Heart right ventricle (tissue), 16 donors: Measurements from ENCODE around the gene DAGLA. TPM values are rescaled to one million over a fixed set of nuclear protein-coding genes. Genes with fewer than 3 reads are reported as not detected.
A peak's percentile ranks its signal among the peaks of the same experiment; 100 is the strongest.

Source experiments
- ATAC-seq, 8 donors: fragments of 200-7000 bp; cut with Tn5 transposase; one replicate each; pipeline ENCODE4 v1.9.1; 2020; ENCODE audit warnings: mild to moderate bottlenecking in 8 of 8, moderate library complexity in 8 of 8, moderate number of reproducible peaks in 1 of 8
- DNase-seq, 2 donors: peaks; one replicate each; pipeline ENCODE4 v3.0.0-alpha.2; 2020
- H3K27ac ChIP-seq, 10 donors: fragments of 200-600 bp; sonication (generic) in 2 of 10; one replicate each; pipeline versions ENCODE4 v1.5.0 to v1.8.0; 2020 to 2022; ENCODE audit warnings: mild to moderate bottlenecking in 3 of 10
- H3K27me3 ChIP-seq, 7 donors: fragments of 200-600 bp; one replicate each; pipeline ENCODE4 v1.8.0; 2021 to 2022; ENCODE audit warnings: mild to moderate bottlenecking in 2 of 7
- H3K36me3 ChIP-seq, 9 donors: fragments of 200-600 bp; sonication (generic) in 1 of 9; one replicate each; pipeline versions ENCODE4 v1.5.0 to v1.8.0; 2020 to 2022; ENCODE audit warnings: mild to moderate bottlenecking in 2 of 9
- H3K4me1 ChIP-seq, 9 donors: fragments of 200-600 bp; sonication (generic) in 1 of 9; one replicate each; pipeline versions ENCODE4 v1.5.0 to v1.8.0; 2020 to 2022; ENCODE audit warnings: mild to moderate bottlenecking in 4 of 9
- H3K4me3 ChIP-seq, 10 donors: fragments of 200-600 bp; sonication (generic) in 2 of 10; one replicate each; pipeline versions ENCODE4 v1.5.0 to v1.8.0; 2020 to 2022; ENCODE audit warnings: mild to moderate bottlenecking in 7 of 10, moderate library complexity in 2 of 10
- H3K9me3 ChIP-seq, 11 donors: fragments of 200-600 bp in 10 of 11; sonication (generic) in 2 of 11; one replicate each; pipeline versions ENCODE4 v1.5.0 to v1.8.0; 2013 to 2022; ENCODE audit warnings: mild to moderate bottlenecking in 2 of 11, control low read depth in 1 of 11, moderate library complexity in 1 of 11
- CTCF ChIP-seq, 9 donors: fragments of 200-600 bp; sonication (generic) in 2 of 9; IDR thresholded peaks; one replicate each; pipeline versions ENCODE4 v1.5.0 to v1.8.0; 2021 to 2022; ENCODE audit warnings: antibody characterized with exemption in 9 of 9, mild to moderate bottlenecking in 5 of 9, moderate library complexity in 1 of 9
- WGBS, 2 donors: extraction: QIAGEN DNeasy Blood & Tissue Kit; methylation state at CpG; one replicate each; pipeline ENCODE4 v1.1.7; 2013; ENCODE audit warnings: inconsistent platforms in 1 of 2; 5-methylcytosine and 5-hydroxymethylcytosine counted together
- intact Hi-C, 10 donors: fragments of 100-400 bp; cut with DNase I; formaldehyde crosslinking; loops; one replicate each; pipeline versions ENCODE4 v1.11.1 to v1.14.2; 2022
- long read RNA-seq, 3 donors: library from polyadenylated mRNA; unstranded; transcript quantifications; one replicate each; pipeline ENCODE4 v2.0.0, GENCODE V29; 2020 to 2021
- polyA plus RNA-seq, 2 donors: library from polyadenylated mRNA; stranded (reverse); fragments of 200-250 nt; gene quantifications; one replicate each; pipeline ENCODE4 v1.2.3, GENCODE V29; 2013
- total RNA-seq, 10 donors: library from RNA; stranded (reverse); fragmentation: NEBNext Ultra II Directional in 3 of 10; extraction: Animal tissue kit (Norgen Biotek cat#: 25700) in 3 of 10; gene quantifications; one replicate each; pipeline versions ENCODE4 v1.2.1 to v1.2.4, GENCODE V29; 2021 to 2023
- donor health status: Arrhythmogenic right ventricular cardiomyopathy.
- donor health status: ischemic (EF 13 %, LVEDD 7.1; RV severe dilation, severe dysfunction).
- donor health status: healthy with polysubstance abuse.
- donor health status: DM: no; HTN: yes; CAD: no.
- donor health status: DM: no; HTN: no; CAD: no.
- donor health status: ischemic (EF 25% LVEDD 6.9; RV normal size, moderate dysfunction).
- donor health status: ischemic (EF 25% LVEDD 5.7; RV mildly dilated, moderate dysfunction).
- donor health status: healthy.
- donor health status: DM: yes; HTN: yes; CAD: no.
- donor health status: Ischemic cardiomyopathy.
- donor health status: ischemic (EF 35%, LVEDD 5.7; RV mildly dilated, moderate dysfunction).
- donor health status: nonischemic (EF 11% LVEDD 7.7; RV severe dilation, severe dysfunction).
- donor health status: DM: yes; HTN: yes; CAD: no.
- donor health status: PGD.
- donor health status: ischemic (EF 29% LVEDD 5.4; RV normal size, mild dysfunction).
- donor health status: nonischemic (EF 23%, LVEDD 6.1; RV moderate dilation, normal function).

The DAGLA gene
- total RNA-seq (1 to 10 TPM; 1.8 to 5.0 (median 3.4) TPM), polyA plus RNA-seq (1 to 10 TPM; 1.5 to 1.7 TPM)
- long read RNA-seq, donor 1 = 0 reads
- long read RNA-seq, donor 2, partial matches to known transcripts = 0 of 2 reads
- long read RNA-seq, donor 2, other reads (novel, unspliced or antisense) = 2 of 2 reads
- long read RNA-seq, donor 3, partial matches to known transcripts = 1 of 1 reads
- long read RNA-seq, donor 3, other reads (novel, unspliced or antisense) = 0 of 1 reads

- H3K27ac ChIP-seq = peak within 1 kb of the TSS in 5 of 10 donors; percentile 44 to 79 (median 50)
- 2 to 5% methylated on average over 44 to 84 of the region's 84 CpGs for WGBS, 2 donors
- peak; percentile 92 to 100 (median 97) for TF ChIP-seq CTCF (IDR thresholded peaks at IDR 0.05)
- DNase-seq (peak; percentile 54 to 82), ATAC-seq (peak; percentile 47 to 86 (median 74))
- peaks cover 4 to 49% (median 35%) of the 10 kb centered on the region in 9 donors for H3K4me1 ChIP-seq
- H3K27me3 ChIP-seq = peaks cover 0 to 28% (median 0%) of the 10 kb centered on the region in 7 donors
- intact Hi-C loops = loop anchor here (1.0 to 2.0 kb wide), 2 partner anchors 53 kb away; no protein-coding TSS in a partner anchor
- no peaks in the 10 kb centered on the region for H3K36me3 ChIP-seq
- H3K9me3 ChIP-seq = no peaks in the 10 kb centered on the region
- H3K4me3 ChIP-seq = peak within 1 kb of the TSS in 9 of 10 donors; percentile 42 to 63 (median 57)
These were observed at the start of gene DAGLA for GRCh38 chr11:61679893-61680621. DAGLA (plus strand) TSS chr11:61680391; CDS start chr11:61720156, 39,765 bp downstream.

- H3K27ac ChIP-seq = no peak overlapping the region
- ATAC-seq = no peak
These were observed 48.1 kb upstream of the DAGLA start for GRCh38 chr11:61632096-61632495.

GRCh38 chr11:61635304-61635703 lies 44.9 kb upstream of the DAGLA start:
- Histone ChIP-seq H3K27me3 (peaks cover 0 to 11% (median 0%) of the 10 kb centered on the region in 7 donors), H3K27ac (no peak overlapping the region), H3K9me3 (no peaks in the 10 kb centered on the region), H3K36me3 (no peaks in the 10 kb centered on the region), H3K4me3 (no peak overlapping the region), H3K4me1 (no peaks in the 10 kb centered on the region)
- no peak for TF ChIP-seq CTCF (IDR thresholded peaks at IDR 0.05)
- ATAC-seq = no peak
- no peak for DNase-seq
- intact Hi-C loops = loop anchor here in 9 of 10 donors (5.0 to 10.0 kb wide), 8 partner anchors 51 to 191 kb away; partner anchors contain the start of gene SYT7 (in 1 of the 9)
- WGBS, 2 donors = 91 to 94% methylated on average over 1 of the region's 1 CpG

More at GRCh38 chr11:61632096-61632495, 48.1 kb upstream of the DAGLA start:
- Histone ChIP-seq H3K9me3 (no peaks in the 10 kb centered on the region), H3K27me3 (peaks cover 0 to 5% (median 0%) of the 10 kb centered on the region in 7 donors), H3K4me1 (peaks cover 0 to 15% (median 13%) of the 10 kb centered on the region in 9 donors), H3K36me3 (no peaks in the 10 kb centered on the region), H3K4me3 (no peak overlapping the region)
- intact Hi-C loops = loop anchor here in 6 of 10 donors (5.0 to 10.0 kb wide), 7 partner anchors 47 to 187 kb away; partner anchors contain the start of gene SYT7 (in 1 of the 6)
- no peak for DNase-seq
- no peak for TF ChIP-seq CTCF (IDR thresholded peaks at IDR 0.05)
- 65 to 68% methylated on average over 12 of the region's 12 CpGs for WGBS, 2 donors

GRCh38 chr11:61635787-61636186 lies 44.4 kb upstream of the DAGLA start:
- DNase-seq = no peak
- no peaks in the 10 kb centered on the region for H3K9me3 ChIP-seq
- intact Hi-C loops = loop anchor here in 9 of 10 donors (5.0 to 10.0 kb wide), 8 partner anchors 51 to 191 kb away; partner anchors contain the start of gene SYT7 (in 1 of the 9)
- no peak overlapping the region for H3K4me3 ChIP-seq
- no peaks in the 10 kb centered on the region for H3K4me1 ChIP-seq
- H3K27ac ChIP-seq = no peak overlapping the region
- H3K27me3 ChIP-seq = peaks cover 0 to 13% (median 0%) of the 10 kb centered on the region in 7 donors
- TF ChIP-seq CTCF (IDR thresholded peaks at IDR 0.05) = no peak
- WGBS, 2 donors = 88 to 94% methylated on average over 5 of the region's 5 CpGs
- no peak for ATAC-seq
- H3K36me3 ChIP-seq = no peaks in the 10 kb centered on the region
